K562 (cell line): ENCODE measurements around the gene PA2G4. TPM values are rescaled to one million over a fixed set of nuclear protein-coding genes. Genes with fewer than 3 reads are reported as not detected.

Experiments used
- ATAC-seq: fragments of 200-7000 bp; cut with Tn5 transposase; 3 replicates; pipeline ENCODE4 v1.9.1; 2020; ENCODE audit warnings: moderate library complexity
- BruUV-seq: library from RNA; stranded (reverse); fragments of 400-500 nt; replicated peaks from 2 replicates; lab custom pipeline; 2021; lab: Mats Ljungman, UMichigan
- CTCF ChIA-PET: fragments of 300-600 bp; formaldehyde crosslinking; extraction: SDS; loops from one replicate; lab custom pipeline; 2021; ENCODE audit warnings: low intra/inter-chr PET ratio; lab: Yijun Ruan, JAX
- POLR2A ChIA-PET: fragments of 300-600, 350-650 bp; sonication (Branson Sonifier 250); formaldehyde crosslinking; extraction: SDS; loops from one replicate; lab custom pipeline; 2021; ENCODE audit warnings: antibody characterized with exemption, inconsistent platforms; lab: Yijun Ruan, JAX
- DNase-seq, 4 experiments: peaks; one replicate each; pipeline versions ENCODE4 v3.0.0 to v3.0.0-alpha.2; 2011 to 2018; ENCODE audit warnings: low spot score in 3 of 4, mixed read lengths in 3 of 4; ENCODE audit errors: extremely low read depth in 1 of 4
- FAIRE-seq: peaks from 2 replicates; lab custom pipeline; 2011; peaks lifted over from hg19 to GRCh38; lab: Jason Lieb, UNC
- H2AFZ ChIP-seq: 2 replicates; pipeline ENCODE4 v1.6.0; 2011; ENCODE audit warnings: low read depth, low read length, control low read depth, inconsistent platforms
- H3K27ac ChIP-seq: fragments of 200-600 bp; 3 replicates; pipeline ENCODE4 v1.8.0; 2011; ENCODE audit warnings: low read depth, mild to moderate bottlenecking, control low read depth, inconsistent platforms, low read length, moderate library complexity, mixed read lengths; ENCODE audit errors: extremely low read depth
- H3K27me3 ChIP-seq, 2 experiments: fragments of 300-600 bp in 1 of 2; 2 replicates in 1 of 2; 3 replicates in 1 of 2; pipeline versions ENCODE4 v1.6.0 to v1.8.0; 2011; ENCODE audit warnings: inconsistent platforms in 2 of 2, low read length in 2 of 2, mild to moderate bottlenecking in 1 of 2, mixed read lengths in 1 of 2, moderate library complexity in 1 of 2; ENCODE audit not compliant: control insufficient read depth in 2 of 2, insufficient read depth in 2 of 2
- H3K36me3 ChIP-seq: fragments of 300-600 bp; 3 replicates; pipeline ENCODE4 v1.8.0; 2011; ENCODE audit warnings: mild to moderate bottlenecking, low read length, inconsistent platforms; ENCODE audit not compliant: control insufficient read depth, insufficient read depth
- H3K4me1 ChIP-seq, 2 experiments: fragments of 200-600 bp in 1 of 2; replicated peaks in 1 of 2; 2 replicates in 1 of 2; 3 replicates in 1 of 2; pipeline versions ENCODE4 v1.5.1 to v1.8.0; 2011; ENCODE audit warnings: inconsistent platforms in 2 of 2, low read length in 2 of 2, mild to moderate bottlenecking in 1 of 2, mixed read lengths in 1 of 2, moderate library complexity in 1 of 2; ENCODE audit not compliant: control insufficient read depth in 2 of 2, insufficient read depth in 2 of 2
- H3K4me2 ChIP-seq: 2 replicates; pipeline ENCODE4 v1.6.1; 2011; ENCODE audit warnings: low read length, control low read depth, inconsistent platforms, mixed read lengths; ENCODE audit not compliant: insufficient read depth
- H3K4me3 ChIP-seq: fragments of 200-600 bp; sonication (generic), shearing (Covaris generic); 2 replicates; pipeline ENCODE4 v1.5.1; 2016; ENCODE audit warnings: control low read depth, inconsistent platforms
- H3K79me2 ChIP-seq: fragments of 200-600 bp; 3 replicates; pipeline ENCODE4 v1.8.0; 2011; ENCODE audit warnings: low read length, inconsistent platforms; ENCODE audit not compliant: control insufficient read depth, insufficient read depth
- H3K9ac ChIP-seq, 2 experiments: 2 replicates each; pipeline versions ENCODE4 v1.6.0 to v1.6.1; 2011; ENCODE audit warnings: low read depth in 2 of 2, low read length in 2 of 2, control low read depth in 1 of 2, inconsistent platforms in 1 of 2, mild to moderate bottlenecking in 1 of 2, mixed read lengths in 1 of 2; ENCODE audit not compliant: insufficient read depth in 1 of 2
- H3K9me1 ChIP-seq: one replicate; pipeline ENCODE4 v1.6.0; 2011; ENCODE audit warnings: inconsistent platforms, mild to moderate bottlenecking, low read length, moderate library complexity; ENCODE audit not compliant: control insufficient read depth, insufficient read depth
- H3K9me3 ChIP-seq: replicated peaks from 2 replicates; pipeline ENCODE4 v1.5.1; 2011; ENCODE audit warnings: low read depth, low read length, inconsistent platforms; ENCODE audit not compliant: control insufficient read depth, insufficient read depth
- H4K20me1 ChIP-seq: replicated peaks from 2 replicates; pipeline ENCODE4 v1.6.1; 2011; ENCODE audit warnings: low read length, inconsistent platforms, mixed read lengths; ENCODE audit not compliant: control insufficient read depth, insufficient read depth
- AFF1 ChIP-seq, 2 experiments: fragments of 450-650 bp; IDR thresholded peaks; 2 replicates each; pipeline ENCODE4 v1.6.1; 2018; ENCODE audit warnings: mild to moderate bottlenecking in 2 of 2, low read depth in 1 of 2; ENCODE audit not compliant: partially characterized antibody in 2 of 2
- CBFB ChIP-seq: sonication (generic); formaldehyde crosslinking; IDR thresholded peaks from 2 replicates; pipeline ENCODE4 v1.4.0; 2020; ENCODE audit warnings: mild to moderate bottlenecking, missing genetic modification reagents
- CXXC5 ChIP-seq: fragments of 250-450 bp; sonication (Bioruptor Pico); IDR thresholded peaks from 2 replicates; pipeline ENCODE4 v1.8.0; 2022; ENCODE audit warnings: inconsistent platforms, mild to moderate bottlenecking, moderate library complexity
- FOXK2 ChIP-seq, 2 experiments: fragments of 450-650 bp; IDR thresholded peaks in 1 of 2; conservative IDR thresholded peaks in 1 of 2; 2 replicates each; pipeline ENCODE4 v1.6.1; 2016; ENCODE audit warnings: low read depth in 2 of 2, mild to moderate bottlenecking in 1 of 2
- HSF4 ChIP-seq: fragments of 250-450 bp; sonication (Bioruptor Pico); IDR thresholded peaks from 2 replicates; pipeline ENCODE4 v2.1.2; 2022; ENCODE audit warnings: mild to moderate bottlenecking, moderate library complexity, borderline replicate concordance
- JUND ChIP-seq, 2 experiments: IDR thresholded peaks; 2 replicates in 1 of 2; 3 replicates in 1 of 2; pipeline ENCODE4 v1.6.1; 2011; ENCODE audit warnings: borderline replicate concordance in 2 of 2, low read depth in 2 of 2, low read length in 2 of 2, improper control_type of control experiment in 1 of 2, missing biosample characterization in 1 of 2, missing genetic modification characterization in 1 of 2, missing genetic modification reagents in 1 of 2
- MED1 ChIP-seq: sonication (generic); formaldehyde crosslinking; IDR thresholded peaks from 2 replicates; pipeline ENCODE4 v1.8.1; 2023; ENCODE audit warnings: missing genetic modification reagents, borderline replicate concordance
- PPARD ChIP-seq: fragments of 250-450 bp; sonication (Bioruptor Pico); IDR thresholded peaks from 2 replicates; pipeline ENCODE4 v1.8.0; 2022; ENCODE audit warnings: inconsistent platforms, mild to moderate bottlenecking, moderate library complexity
- TRIM24 ChIP-seq, 2 experiments: fragments of 450-650 bp; IDR thresholded peaks; 2 replicates each; pipeline ENCODE4 v1.6.1; 2016
- U2AF1 ChIP-seq: fragments of 200-400 bp; formaldehyde crosslinking; optimal IDR thresholded peaks from 2 replicates; pipeline ENCODE3; 2017; ENCODE audit warnings: mild to moderate bottlenecking, low read depth, low read length, moderate library complexity
- YBX1 ChIP-seq: fragments of 450-650 bp; IDR thresholded peaks from 2 replicates; pipeline ENCODE4 v1.7.1; 2016; ENCODE audit warnings: mild to moderate bottlenecking
- ZC3H8 ChIP-seq: fragments of 450-650 bp; IDR thresholded peaks from 2 replicates; pipeline ENCODE4 v1.6.1; 2017
- WGBS: fragments of 100-300 bp; shearing (Covaris generic); methylation state at CpG from one replicate; pipeline ENCODE4 v1.1.6; 2016; ENCODE audit warnings: low coverage, mixed read lengths; ENCODE audit not compliant: insufficient coverage; ENCODE audit errors: missing lambda C conversion rate; 5-methylcytosine and 5-hydroxymethylcytosine counted together
- in situ Hi-C: fragments of 300-500 bp; cut with MboI; formaldehyde crosslinking; loops from 4 replicates; pipeline ENCODE4 v1.15.0; 2018; ENCODE audit warnings: inconsistent platforms, mixed read lengths
- intact Hi-C: fragments of 100-400 bp; cut with micrococcal nuclease; formaldehyde crosslinking; loops from 2 replicates; pipeline ENCODE4 v1.14.2; 2022
- polyA plus RNA-seq, 8 experiments: library from polyadenylated mRNA; depleted of rRNA in 4 of 8; stranded (reverse) in 5 of 8; unstranded in 3 of 8; fragments of >200 nt; fragmentation: Nextera tagmentation in 2 of 8; fragmentation: Illumina TruSeq in 1 of 8; extraction: Ambion mirVana in 2 of 8; extraction: Trizol in 1 of 8; gene quantifications; 2 replicates each; pipeline versions ENCODE4 v1.2.1 to v1.2.3, GENCODE V29; 2011 to 2014; ENCODE audit warnings: inconsistent platforms in 1 of 8, missing spikeins in 1 of 8
- total RNA-seq, 7 experiments: library from RNA; depleted of rRNA in 6 of 7; stranded (reverse); fragments of >200 nt in 6 of 7; fragmentation: Illumina TruSeq in 2 of 7; extraction: Trizol in 2 of 7; gene quantifications; 2 replicates each; pipeline versions ENCODE4 v1.2.1 to v1.2.3, GENCODE V29; 2011 to 2021; ENCODE audit warnings: low replicate concordance in 1 of 7

PA2G4 gene
- total and polyA plus RNA-seq, 9 of the 15 experiments (the other 6 are each of a cell fraction or from before 2014, with no cell fraction given) = 230 to 925 (median 638) TPM

GRCh38 chr12:56098592-56098991, 5.8 kb upstream of the PA2G4 start:
- intact Hi-C loops = no loop called here
- 33% methylated on average over 3 of the region's 3 CpGs for WGBS
- Histone ChIP-seq H3K9ac (no peak overlapping the region), H3K27me3 (peaks cover 0 to 6% of the 10 kb centered on the region in 2 experiments; a peak in 1 of 5 replicates), H3K27ac (no peak overlapping the region), H3K9me1 (no peaks in the 10 kb centered on the region), H3K4me1 (peaks cover 3 to 8% of the 10 kb centered on the region in 2 experiments; a peak in 4 of 5 replicates), H3K4me3 (no peak overlapping the region), H3K4me2 (no peak overlapping the region), H3K9me3 (no peaks in the 10 kb centered on the region), H4K20me1 (no peaks in the 10 kb centered on the region), H3K79me2 (no peaks in the 10 kb centered on the region; the same call in 1 of the 3 replicates), H3K36me3 (no peaks in the 10 kb centered on the region), H2AFZ (no peak overlapping the region)
- DNase-seq = peak in 1 of 4 experiments; percentile 9
- BruUV-seq = no TSS peak
- in situ Hi-C loops = no loop called here
- ATAC-seq = no peak
- ChIA-PET POLR2A (interaction anchor here (0.6 kb wide), 1 partner anchor 14 kb away, joined by 3 read pairs; no protein-coding TSS in a partner anchor), CTCF (no interaction called here)
- FAIRE-seq = no peak
- TF ChIP-seq JUND (IDR thresholded peaks at IDR 0.05; ENCODE audit: borderline replicate concordance, low read depth, low read length) (no peak), JUND (tag; IDR thresholded peaks at IDR 0.05; ENCODE audit: borderline replicate concordance, low read depth, low read length) (no peak), PPARD (no peak), YBX1 (no peak), CBFB (CRISPR knock-in tag) (no peak)
- TF ChIP-seq, all 486 proteins: peak for 0

DNA sequence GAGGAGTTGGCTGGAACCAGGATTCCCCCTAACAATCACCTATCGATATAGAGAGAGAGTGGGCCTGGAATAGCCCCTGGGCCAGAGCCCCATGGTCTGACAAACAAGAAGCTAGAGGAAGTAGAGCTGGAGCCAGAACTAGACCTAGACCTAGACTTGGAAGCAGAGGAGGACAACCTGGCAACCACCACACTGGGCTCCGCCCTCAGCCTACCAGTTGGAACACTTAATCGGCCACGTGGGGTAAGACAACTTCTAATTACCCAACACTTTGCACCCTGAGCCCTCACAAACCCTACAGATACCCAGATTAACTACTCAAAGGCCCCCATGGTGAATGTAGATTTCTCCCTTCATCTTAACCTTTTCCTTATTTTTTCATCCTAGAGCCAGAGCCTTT, 4.6 kb upstream of the PA2G4 start:
- no peak overlapping the region for H3K4me2 ChIP-seq
- BruUV-seq = no TSS peak
- no peaks in the 10 kb centered on the region for H3K9me1 ChIP-seq
- intact Hi-C loops = no loop called here
- DNase-seq (no peak), ATAC-seq (no peak), FAIRE-seq (no peak)
- 76% methylated on average over 4 of the region's 4 CpGs for WGBS
- no peaks in the 10 kb centered on the region for H3K27me3 ChIP-seq
- CTCF ChIA-PET = no interaction called here
- H3K79me2 ChIP-seq = peaks cover 9% of the 10 kb centered on the region
- no peak overlapping the region for H3K27ac ChIP-seq
- in situ Hi-C loops = no loop called here
- no peak overlapping the region for H3K4me3 ChIP-seq
- no peaks in the 10 kb centered on the region for H3K9me3 ChIP-seq
- no peaks in the 10 kb centered on the region for H4K20me1 ChIP-seq
- H3K36me3 ChIP-seq = no peaks in the 10 kb centered on the region; the same call in 2 of the 3 replicates
- POLR2A ChIA-PET = no interaction called here
- H3K4me1 ChIP-seq = peaks cover 8 to 12% of the 10 kb centered on the region in 2 experiments
- no peak overlapping the region for H2AFZ ChIP-seq
- no peak overlapping the region for H3K9ac ChIP-seq
- TF ChIP-seq HSF4 (CRISPR knock-in tag) (no peak), ZC3H8 (no peak), AFF1 (IDR thresholded peaks at IDR 0.05; ENCODE audit: low read depth in 1 of 2, partially characterized antibody in 2 of 2) (no peak), CXXC5 (CRISPR knock-in tag) (no peak), MED1 (CRISPR knock-in tag) (no peak), U2AF1 (no peak), TRIM24 (IDR thresholded peaks at IDR 0.05) (no peak), FOXK2 (conservative IDR thresholded peaks at IDR 0.05 in 1 of 2, IDR thresholded peaks at IDR 0.05 in 1 of 2; ENCODE audit: low read depth in 2 of 2) (no peak)
